Fibroblast of skin of right biceps (primary cell): ENCODE results near the gene SLC51A.

Experiments used
- DNase-seq: peaks from one replicate; pipeline ENCODE4 v3.0.0-alpha.2; 2013

The SLC51A gene

GRCh38 chr3:196217307-196218154 is 1.2 kb downstream of the SLC51A start:
- DNase-seq: no peak

GRCh38 chr3:196218155-196218712 is 1.9 kb downstream of the SLC51A start:
- DNase-seq: no peak

- DNase-seq: peak; percentile 83
Measured at GRCh38 chr3:196219194-196219969, 3.0 kb downstream of the SLC51A start.

- no peak for DNase-seq
Measured at GRCh38 chr3:196219970-196220311, 3.6 kb downstream of the SLC51A start.

GRCh38 chr3:196220587-196220986 is 4.3 kb downstream of the SLC51A start:
- DNase-seq: no peak

- no peak for DNase-seq
Measured at GRCh38 chr3:196220991-196221390, 4.7 kb downstream of the SLC51A start.

- DNase-seq: no peak
Measured at GRCh38 chr3:196222876-196223595, 6.7 kb downstream of the SLC51A start.

- DNase-seq: no peak
Measured at GRCh38 chr3:196225086-196225485, 8.8 kb downstream of the SLC51A start.

GRCh38 chr3:196225763-196226364 is 9.5 kb downstream of the SLC51A start:
- no peak for DNase-seq

- no peak for DNase-seq
Measured at GRCh38 chr3:196227121-196227561, 10.8 kb downstream of the SLC51A start.

- DNase-seq: peak; percentile 3
Measured at GRCh38 chr3:196227629-196228493, 11.5 kb downstream of the SLC51A start.

GRCh38 chr3:196232154-196232881 is 16.0 kb downstream of the SLC51A start:
- no peak for DNase-seq

GRCh38 chr3:196232882-196233251 is 16.5 kb downstream of the SLC51A start:
- DNase-seq: no peak

GRCh38 chr3:196235452-196236122 is 19.3 kb downstream of the SLC51A start:
- DNase-seq: no peak

- DNase-seq: no peak
Measured at GRCh38 chr3:196236223-196236622, 19.9 kb downstream of the SLC51A start.

- no peak for DNase-seq
Measured at GRCh38 chr3:196237203-196237602, 20.9 kb downstream of the SLC51A start.

GRCh38 chr3:196238612-196239560 is 22.6 kb downstream of the SLC51A start:
- no peak for DNase-seq

- DNase-seq: no peak
Measured at GRCh38 chr3:196240424-196240823, 24.1 kb downstream of the SLC51A start.

- DNase-seq: no peak
Measured at GRCh38 chr3:196241704-196242103, 25.4 kb downstream of the SLC51A start.
